Measurements from ENCODE around the gene GTPBP4.

DNA sequence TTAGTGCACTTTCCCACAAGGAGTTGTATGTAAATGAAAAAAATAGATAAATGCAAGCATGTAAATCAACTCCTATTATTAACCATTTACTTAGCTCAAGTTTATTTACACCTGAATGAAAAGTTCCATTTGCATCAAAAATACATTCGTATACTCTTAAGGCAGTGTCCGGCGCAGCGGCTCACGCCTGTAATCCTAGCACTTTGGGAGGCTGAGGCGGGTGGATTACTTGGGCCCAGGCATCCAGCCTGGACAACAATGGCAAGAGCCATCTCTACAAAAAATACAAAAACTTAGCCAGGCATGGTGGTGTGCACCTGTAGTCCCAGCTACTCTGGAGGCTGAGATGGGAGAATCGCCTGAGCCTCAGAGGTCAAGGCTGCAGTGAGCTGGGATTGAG is 41.6 kb downstream of the GTPBP4 start:
- TF ChIP-seq, protein P1, sequence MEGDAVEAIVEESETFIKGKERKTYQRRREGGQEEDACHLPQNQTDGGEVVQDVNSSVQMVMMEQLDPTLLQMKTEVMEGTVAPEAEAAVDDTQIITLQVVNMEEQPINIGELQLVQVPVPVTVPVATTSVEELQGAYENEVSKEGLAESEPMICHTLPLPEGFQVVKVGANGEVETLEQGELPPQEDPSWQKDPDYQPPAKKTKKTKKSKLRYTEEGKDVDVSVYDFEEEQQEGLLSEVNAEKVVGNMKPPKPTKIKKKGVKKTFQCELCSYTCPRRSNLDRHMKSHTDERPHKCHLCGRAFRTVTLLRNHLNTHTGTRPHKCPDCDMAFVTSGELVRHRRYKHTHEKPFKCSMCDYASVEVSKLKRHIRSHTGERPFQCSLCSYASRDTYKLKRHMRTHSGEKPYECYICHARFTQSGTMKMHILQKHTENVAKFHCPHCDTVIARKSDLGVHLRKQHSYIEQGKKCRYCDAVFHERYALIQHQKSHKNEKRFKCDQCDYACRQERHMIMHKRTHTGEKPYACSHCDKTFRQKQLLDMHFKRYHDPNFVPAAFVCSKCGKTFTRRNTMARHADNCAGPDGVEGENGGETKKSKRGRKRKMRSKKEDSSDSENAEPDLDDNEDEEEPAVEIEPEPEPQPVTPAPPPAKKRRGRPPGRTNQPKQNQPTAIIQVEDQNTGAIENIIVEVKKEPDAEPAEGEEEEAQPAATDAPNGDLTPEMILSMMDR (IDR thresholded peaks at IDR 0.05; ENCODE audit: control extremely low read depth in 1 of 3, insufficient read depth in 1 of 3, low read depth in 1 of 3, low read length in 3 of 3): no peak
- TF ChIP-seq TAF1 (IDR thresholded peaks at IDR 0.05; ENCODE audit: low read depth, low read length) (no peak), POLR2A (IDR thresholded peaks at IDR 0.05; ENCODE audit: control extremely low read depth in 1 of 2, low read depth in 2 of 2, low read length in 2 of 2) (no peak), KDM1A (IDR thresholded peaks at IDR 0.05; ENCODE audit: borderline replicate concordance, low read length) (no peak), SIX5 (IDR thresholded peaks at IDR 0.05; ENCODE audit: low read depth, low read length) (no peak), HDAC6 (IDR thresholded peaks at IDR 0.05; ENCODE audit: low read depth, low read length) (no peak), RAD21 (IDR thresholded peaks at IDR 0.05 in 1 of 2, conservative IDR thresholded peaks at IDR 0.05 in 1 of 2; ENCODE audit: low read depth in 2 of 2, low read length in 2 of 2) (no peak), EZH2 (IDR thresholded peaks at IDR 0.05; ENCODE audit: low read depth, low read length, severe bottlenecking) (no peak)

Measured in H1 (cell line).